Neural progenitor cell (in vitro differentiated cells): ENCODE results near the gene RRAS2. TPM values are rescaled to one million over a fixed set of nuclear protein-coding genes. Genes with fewer than 3 reads are reported as not detected.

Experiments used
- DNase-seq: peaks from one replicate; pipeline ENCODE4 v3.0.0-alpha.2; 2016; ENCODE audit warnings: low spot score
- H2AFZ ChIP-seq: fragments of 200-600 bp; sonication (generic); replicated peaks from 2 replicates; pipeline ENCODE4 v1.6.1; 2016; ENCODE audit warnings: antibody characterized with exemption
- H3F3A ChIP-seq: fragments of 200-600 bp; sonication (generic); 2 replicates; pipeline ENCODE4 v1.6.1; 2016; ENCODE audit warnings: antibody characterized with exemption, low read depth
- H3K27ac ChIP-seq: fragments of 200-600 bp; sonication (generic); 2 replicates; pipeline ENCODE4 v1.5.1; 2016; ENCODE audit warnings: mild to moderate bottlenecking
- H3K27me3 ChIP-seq: fragments of 200-600 bp; sonication (generic); 2 replicates; pipeline ENCODE4 v1.6.1; 2016; ENCODE audit warnings: mild to moderate bottlenecking, moderate library complexity
- H3K36me3 ChIP-seq: fragments of 200-600 bp; sonication (generic); 2 replicates; pipeline ENCODE4 v1.5.1; 2016
- H3K4me1 ChIP-seq: fragments of 200-600 bp; sonication (generic); 2 replicates; pipeline ENCODE4 v1.6.1; 2016; ENCODE audit warnings: mixed run types
- H3K4me2 ChIP-seq: fragments of 200-600 bp; sonication (generic); 2 replicates; pipeline ENCODE4 v1.6.1; 2016
- H3K4me3 ChIP-seq: fragments of 200-600 bp; sonication (generic); 2 replicates; pipeline ENCODE4 v1.5.1; 2016
- H3K79me2 ChIP-seq: fragments of 200-600 bp; sonication (generic); 2 replicates; pipeline ENCODE4 v1.6.1; 2016; ENCODE audit warnings: low read depth
- H3K9ac ChIP-seq: fragments of 200-600 bp; sonication (generic); 2 replicates; pipeline ENCODE4 v1.6.1; 2016
- H3K9me3 ChIP-seq: fragments of 200-600 bp; sonication (generic); 2 replicates; pipeline ENCODE4 v1.5.1; 2016; ENCODE audit warnings: low read depth
- H4K20me1 ChIP-seq: fragments of 200-600 bp; sonication (generic); 2 replicates; pipeline ENCODE4 v1.6.1; 2016; ENCODE audit warnings: low read depth
- H3K27ac Mint-ChIP-seq: 3 replicates; pipeline ENCODE4 v1.8.0; 2021; ENCODE audit warnings: mixed read lengths
- H3K27me3 Mint-ChIP-seq: 2 replicates; pipeline ENCODE4 v1.8.0; 2022; ENCODE audit warnings: low read depth, mild to moderate bottlenecking, inconsistent platforms, moderate library complexity, mixed read lengths; ENCODE audit not compliant: insufficient read depth
- H3K36me3 Mint-ChIP-seq: 3 replicates; pipeline ENCODE4 v1.8.0; 2021; ENCODE audit warnings: mixed read lengths
- H3K4me1 Mint-ChIP-seq: 3 replicates; pipeline ENCODE4 v1.8.0; 2021; ENCODE audit warnings: mixed read lengths
- H3K4me3 Mint-ChIP-seq: 3 replicates; pipeline ENCODE4 v1.8.0; 2021; ENCODE audit warnings: mild to moderate bottlenecking, moderate library complexity, mixed read lengths
- H3K9me3 Mint-ChIP-seq: 3 replicates; pipeline ENCODE4 v1.8.0; 2020; ENCODE audit warnings: mixed read lengths
- CTCF ChIP-seq: fragments of 200-600 bp; sonication (generic); IDR thresholded peaks from 2 replicates; pipeline ENCODE4 v1.5.1; 2017; ENCODE audit warnings: antibody characterized with exemption, mild to moderate bottlenecking
- EZH2 ChIP-seq: fragments of 200-600 bp; sonication (generic); IDR thresholded peaks from 2 replicates; pipeline ENCODE4 v1.6.1; 2017; ENCODE audit warnings: antibody characterized with exemption, mild to moderate bottlenecking, moderate library complexity
- EZH2phosphoT487 ChIP-seq: fragments of 200-600 bp; sonication (generic); IDR thresholded peaks from 2 replicates; pipeline ENCODE4 v1.6.1; 2017; ENCODE audit warnings: antibody characterized with exemption
- total RNA-seq: library from RNA; depleted of rRNA; stranded (reverse); fragments of >200 nt; gene quantifications from 2 replicates; pipeline ENCODE4 v1.2.3, GENCODE V29; 2015; ENCODE audit warnings: low replicate concordance

RRAS2 gene
- total RNA-seq, 1 donor from 2014 or later, result 129 TPM

GRCh38 chr11:14373941-14374646, 15.1 kb upstream of the RRAS2 start:
- H3K4me2 ChIP-seq, result no peak overlapping the region
- H4K20me1 ChIP-seq, result no peaks in the 10 kb centered on the region
- no peaks in the 10 kb centered on the region for H3K9me3 ChIP-seq
- no peak overlapping the region for H2AFZ ChIP-seq
- Mint-ChIP-seq H3K36me3 (no peaks in the 10 kb centered on the region), H3K4me1 (no peaks in the 10 kb centered on the region), H3K4me3 (no peak overlapping the region), H3K27ac (no peak overlapping the region), H3K9me3 (no peaks in the 10 kb centered on the region), H3K27me3 (peaks cover 4% of the 10 kb centered on the region)
- H3K27me3 ChIP-seq, result no peaks in the 10 kb centered on the region
- DNase-seq, result no peak
- no peaks in the 10 kb centered on the region for H3K36me3 ChIP-seq
- no peak overlapping the region for H3K9ac ChIP-seq
- peaks cover 9% of the 10 kb centered on the region for H3K4me1 ChIP-seq
- no peak overlapping the region for H3K27ac ChIP-seq
- TF ChIP-seq CTCF (no peak), EZH2 (no peak), EZH2phosphoT487 (no peak)
- no peaks in the 10 kb centered on the region for H3K79me2 ChIP-seq
- no peak overlapping the region for H3K4me3 ChIP-seq
- H3F3A ChIP-seq, result no peaks in the 10 kb centered on the region

GRCh38 chr11:14372011-14372410, 13.0 kb upstream of the RRAS2 start:
- Mint-ChIP-seq H3K36me3 (no peaks in the 10 kb centered on the region), H3K27ac (no peak overlapping the region), H3K4me1 (no peaks in the 10 kb centered on the region), H3K27me3 (no peaks in the 10 kb centered on the region), H3K9me3 (no peaks in the 10 kb centered on the region), H3K4me3 (no peak overlapping the region)
- Histone ChIP-seq H3K27me3 (no peaks in the 10 kb centered on the region), H3K4me1 (peaks cover 9% of the 10 kb centered on the region), H3K27ac (no peak overlapping the region), H3K4me2 (no peak overlapping the region), H3K4me3 (no peak overlapping the region), H3K9me3 (no peaks in the 10 kb centered on the region), H3K9ac (no peak overlapping the region), H3F3A (no peaks in the 10 kb centered on the region), H3K79me2 (no peaks in the 10 kb centered on the region), H4K20me1 (no peaks in the 10 kb centered on the region), H3K36me3 (no peaks in the 10 kb centered on the region), H2AFZ (no peak overlapping the region)
- TF ChIP-seq EZH2phosphoT487 (no peak), CTCF (no peak), EZH2 (no peak)
- no peak for DNase-seq

- no peak overlapping the region for H3K4me3 Mint-ChIP-seq
- H3K4me2 ChIP-seq, result peak overlapping the region; percentile 16
- no peak for TF ChIP-seq EZH2phosphoT487
- TF ChIP-seq EZH2, result no peak
- TF ChIP-seq CTCF, result no peak
Observed at GRCh38 chr11:14371249-14371648, 12.3 kb upstream of the RRAS2 start.

More at GRCh38 chr11:14371249-14371648, 12.3 kb upstream of the RRAS2 start:
- Histone ChIP-seq H2AFZ (peak overlapping the region; percentile 53), H3K36me3 (no peaks in the 10 kb centered on the region), H3K27ac (no peak overlapping the region), H3K9me3 (no peaks in the 10 kb centered on the region), H3K4me3 (no peak overlapping the region), H3K9ac (no peak overlapping the region), H3K27me3 (no peaks in the 10 kb centered on the region), H3F3A (no peaks in the 10 kb centered on the region), H3K79me2 (no peaks in the 10 kb centered on the region), H3K4me1 (peaks cover 9% of the 10 kb centered on the region), H4K20me1 (no peaks in the 10 kb centered on the region)
- no peak for DNase-seq
- no peaks in the 10 kb centered on the region for H3K36me3 Mint-ChIP-seq
- no peak overlapping the region for H3K27ac Mint-ChIP-seq
- H3K27me3 Mint-ChIP-seq, result no peaks in the 10 kb centered on the region
- no peaks in the 10 kb centered on the region for H3K9me3 Mint-ChIP-seq
- no peaks in the 10 kb centered on the region for H3K4me1 Mint-ChIP-seq
